GM19395 (cell line): ENCODE data around the gene DNAJC27.
A peak's percentile ranks its signal among the peaks of the same experiment; 100 is the strongest.
"Not testable (repeated sequence)": the region's sequence is repeated elsewhere in the genome, so short reads cannot be mapped to it uniquely, and the experiment has no call there.

Experiments
- ATAC-seq: cut with Tn5 transposase; IDR thresholded peaks from one replicate; pipeline ENCODE4 v1.9.1; 2021; ENCODE audit warnings: mild to moderate bottlenecking, moderate library complexity; ENCODE audit not compliant: unreplicated experiment

DNAJC27 gene

DNA sequence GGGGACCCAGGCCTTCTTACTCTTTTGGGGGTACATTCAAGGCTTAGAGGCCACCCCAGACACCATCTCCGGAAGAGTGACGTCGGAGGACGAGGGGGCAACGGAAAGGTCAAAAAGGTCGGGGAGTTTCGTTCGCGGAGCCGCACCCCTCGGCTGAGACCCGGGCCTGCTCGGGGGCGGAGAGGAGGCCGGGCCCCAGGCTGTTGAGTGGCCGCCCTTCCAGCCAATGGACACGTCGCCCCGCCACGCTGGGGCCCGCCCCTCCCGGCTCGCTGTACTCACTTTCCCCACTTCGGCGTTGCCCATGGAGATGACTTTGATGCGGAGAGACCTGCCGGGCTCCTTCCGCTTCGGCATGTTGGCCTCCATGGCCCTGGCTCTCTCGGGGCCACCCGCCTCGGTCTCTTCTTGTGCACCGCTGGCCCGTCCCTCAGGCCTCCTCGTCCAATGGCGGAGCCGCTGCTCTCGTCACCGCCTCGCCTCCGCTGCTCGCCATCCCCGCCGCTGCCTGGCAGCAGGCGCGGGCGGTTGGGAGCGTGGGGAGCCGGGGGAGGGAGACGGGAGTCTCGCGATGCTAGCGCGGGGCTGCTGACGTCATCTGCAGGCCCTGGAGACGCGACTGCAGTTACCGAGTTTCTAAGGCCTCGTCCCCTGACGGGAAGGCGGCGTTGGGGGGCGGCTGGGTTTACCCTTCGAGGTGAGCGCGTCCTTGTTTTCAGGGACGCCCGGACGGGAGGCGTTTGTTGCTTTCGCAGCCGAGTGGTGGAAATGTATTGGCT is at the start of gene DNAJC27:
DNAJC27 (minus strand) TSS at position 420 of the 779 bp plus-strand sequence; CDS start at position 369, 51 bp downstream.
- ATAC-seq, result peak; percentile 94

DNA sequence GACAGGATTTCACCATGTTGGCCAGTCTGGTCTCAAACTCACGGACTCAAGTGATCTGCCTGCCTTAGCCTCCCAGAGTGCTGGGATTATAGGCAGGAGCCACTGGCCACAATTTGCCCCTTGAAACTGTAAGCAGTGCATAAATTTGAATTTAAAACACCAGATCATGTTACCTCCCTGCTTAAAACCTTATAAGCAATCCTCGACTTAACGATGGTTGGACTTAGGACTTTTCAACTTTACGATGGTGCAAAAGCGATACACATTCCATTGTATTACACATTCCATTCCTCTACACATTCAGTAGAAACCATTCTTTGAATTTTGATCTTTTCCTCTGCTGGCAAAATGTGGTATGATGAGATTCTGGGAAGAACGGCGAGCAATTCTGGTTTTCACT is 46.9 kb upstream of the DNAJC27 start:
- no peak for ATAC-seq

DNA sequence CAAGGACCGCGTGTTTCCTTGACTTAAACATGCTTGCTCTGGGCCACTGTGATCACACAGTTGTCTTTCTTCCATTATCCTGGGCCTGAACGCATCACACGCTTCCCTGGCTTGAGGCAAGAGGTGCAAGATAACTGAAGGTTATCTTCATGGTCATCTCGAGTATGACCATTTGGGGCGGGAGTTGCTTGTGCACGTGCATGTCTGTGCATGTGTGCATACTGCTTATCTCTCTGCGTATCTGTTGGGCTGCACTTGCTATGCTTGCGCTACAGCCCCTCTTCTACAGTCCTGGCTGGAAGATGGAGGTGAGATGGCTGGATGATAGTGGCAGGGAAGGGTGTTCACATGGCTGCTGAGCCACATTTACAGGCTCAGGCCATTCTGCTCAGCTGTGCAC is 42.9 kb upstream of the DNAJC27 start:
- ATAC-seq, result no peak

DNA sequence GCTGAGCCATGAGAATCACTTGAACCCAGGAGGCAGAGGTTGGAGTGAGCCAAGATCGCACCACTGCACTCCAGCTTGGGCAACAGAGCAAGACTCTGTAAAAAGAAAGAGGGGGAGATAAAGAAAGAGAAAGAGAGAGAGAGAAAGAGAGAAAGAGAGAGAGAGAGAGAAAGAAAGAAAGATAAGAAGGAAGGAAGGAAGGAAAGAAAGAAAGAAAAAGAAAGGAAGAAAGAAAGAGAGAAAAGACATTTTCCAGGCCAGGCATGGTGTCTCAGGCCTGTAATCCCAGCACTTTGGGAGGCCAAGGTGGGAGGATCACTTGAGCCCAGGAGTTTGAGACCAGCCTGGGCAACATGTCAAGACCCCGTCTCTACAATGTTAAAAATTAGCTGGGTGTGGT is 39.6 kb upstream of the DNAJC27 start:
- ATAC-seq, result not testable (repeated sequence)

DNA sequence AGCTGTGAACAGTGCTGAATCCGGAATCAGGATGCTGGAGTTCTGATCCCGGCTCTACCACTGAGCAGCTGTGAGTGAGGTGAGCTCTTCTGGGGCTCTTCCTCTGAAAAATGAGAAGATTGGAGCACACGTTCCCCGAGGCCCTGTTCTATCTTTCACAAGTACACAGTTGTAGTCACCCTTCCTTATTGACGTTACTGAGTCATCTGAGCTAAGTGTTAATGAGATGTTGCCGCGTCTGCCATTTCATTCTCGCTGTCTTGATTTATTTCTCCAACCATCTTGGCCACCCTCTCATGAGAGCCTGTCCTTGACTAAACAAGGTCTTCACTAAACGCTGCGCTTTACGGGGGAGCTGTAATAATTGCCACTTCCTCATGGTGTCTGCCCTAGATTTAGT is 38.2 kb upstream of the DNAJC27 start:
- no peak for ATAC-seq

DNA sequence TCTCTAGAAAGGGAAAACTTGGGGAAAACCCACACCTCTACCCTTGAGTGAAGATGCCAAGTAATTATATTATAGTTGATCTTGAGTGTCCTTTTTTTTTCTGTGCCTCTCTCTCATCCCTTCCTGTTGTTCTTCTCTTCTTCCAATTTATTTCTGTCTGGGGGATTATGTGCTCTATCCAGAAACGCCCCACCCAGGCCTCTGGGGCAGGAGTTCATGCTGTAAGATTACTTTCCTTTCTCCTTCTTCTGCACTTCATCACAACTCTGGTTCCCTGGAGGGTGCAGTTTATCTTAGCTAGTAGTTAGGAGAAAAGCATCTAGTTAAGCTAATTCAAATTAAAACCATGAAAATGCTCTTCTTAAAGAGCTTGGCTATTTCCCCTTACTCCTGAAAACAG is 30.3 kb upstream of the DNAJC27 start:
- no peak for ATAC-seq

DNA sequence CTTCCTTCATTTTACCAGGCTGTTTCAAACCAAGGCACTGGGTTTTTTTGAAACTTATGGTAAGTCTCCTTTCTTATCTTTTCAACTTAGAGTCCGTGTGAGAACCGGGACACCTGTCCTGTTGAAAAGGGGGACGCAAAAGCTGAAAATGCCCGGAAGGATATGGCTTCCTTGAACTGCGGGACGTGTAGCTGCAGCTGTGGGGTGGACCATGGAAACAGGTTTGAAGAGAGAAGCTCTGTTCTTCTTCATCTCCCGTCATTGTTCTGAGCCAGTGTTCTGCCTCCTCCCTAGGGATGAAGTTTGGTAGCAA is 29.5 kb upstream of the DNAJC27 start:
- no peak for ATAC-seq

DNA sequence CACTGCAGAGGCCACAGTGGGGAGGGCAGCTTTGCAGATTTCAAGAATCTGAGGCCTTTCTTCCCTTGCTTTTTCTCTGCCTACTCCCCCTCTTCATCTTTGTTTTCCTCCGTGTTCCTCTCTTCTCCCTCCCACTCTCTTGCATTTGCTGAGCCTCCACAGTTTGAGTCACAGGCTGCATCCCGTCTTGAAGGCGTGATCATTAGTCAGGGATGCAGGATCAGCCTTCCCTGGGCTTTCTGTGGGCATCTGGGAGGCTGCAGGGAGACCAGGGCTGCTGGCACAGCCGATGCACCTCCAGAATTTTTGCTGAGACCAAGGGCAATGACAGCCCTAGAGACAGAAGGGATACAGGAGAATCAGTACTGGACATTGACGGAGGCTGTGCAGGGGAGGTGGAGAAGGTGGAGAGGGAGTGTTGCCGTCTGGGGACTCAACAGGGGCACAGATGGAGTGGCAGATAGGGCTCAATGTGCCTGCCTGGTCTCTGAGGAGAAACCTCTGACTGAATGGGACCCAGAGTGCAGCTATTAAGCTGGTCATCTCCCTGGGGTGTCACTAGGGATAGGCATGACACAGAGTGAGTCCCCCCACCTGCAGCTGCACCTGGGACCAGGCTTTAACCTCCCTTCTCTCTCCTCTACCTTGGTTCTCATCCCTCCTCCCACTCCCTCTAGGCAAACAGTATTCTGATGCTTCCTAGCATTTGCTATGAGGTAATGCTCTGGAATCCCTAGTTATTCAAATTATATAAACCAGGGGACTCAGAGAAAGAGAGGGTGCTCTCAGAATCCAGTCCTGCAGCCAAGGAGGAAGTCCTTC is 29.0 kb upstream of the DNAJC27 start:
- no peak for ATAC-seq

DNA sequence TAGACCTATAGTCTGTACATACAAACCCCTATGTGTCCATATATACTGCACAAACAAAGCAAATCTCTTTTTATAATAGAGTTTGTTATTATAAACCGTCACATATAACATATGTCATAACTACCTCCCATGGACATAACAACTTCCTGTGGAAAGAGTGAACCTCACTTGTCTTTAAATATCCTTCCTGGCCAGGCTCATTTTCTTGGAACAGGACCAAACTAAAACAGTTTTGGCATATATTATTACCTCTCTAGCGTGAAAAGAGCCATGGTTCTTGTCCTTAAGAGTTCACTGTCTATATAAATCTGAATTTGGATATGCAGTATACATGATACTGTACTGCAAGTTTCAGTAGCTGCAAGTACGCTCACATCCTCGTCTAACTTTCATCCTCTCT is 28.3 kb upstream of the DNAJC27 start:
- ATAC-seq, result no peak

DNA sequence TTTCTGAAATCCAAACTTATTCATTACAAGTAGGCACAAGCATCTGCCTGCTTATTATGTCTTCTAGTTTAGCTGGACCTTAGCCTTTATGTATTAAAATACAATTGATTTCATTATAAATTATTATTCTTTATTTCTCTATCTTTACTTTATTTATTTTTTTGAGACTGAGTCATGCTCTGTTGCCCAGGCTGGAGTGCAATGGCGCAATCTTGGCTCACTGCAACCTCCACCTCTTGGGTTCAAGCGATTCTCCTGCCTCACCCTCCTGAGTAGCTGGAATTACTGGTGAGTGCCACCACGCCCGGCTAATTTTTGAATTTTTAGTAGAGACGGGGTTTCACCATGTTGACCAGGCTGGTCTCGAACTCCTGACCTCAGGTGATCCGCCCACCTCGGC is 27.3 kb upstream of the DNAJC27 start:
- ATAC-seq, result not testable (repeated sequence)

DNA sequence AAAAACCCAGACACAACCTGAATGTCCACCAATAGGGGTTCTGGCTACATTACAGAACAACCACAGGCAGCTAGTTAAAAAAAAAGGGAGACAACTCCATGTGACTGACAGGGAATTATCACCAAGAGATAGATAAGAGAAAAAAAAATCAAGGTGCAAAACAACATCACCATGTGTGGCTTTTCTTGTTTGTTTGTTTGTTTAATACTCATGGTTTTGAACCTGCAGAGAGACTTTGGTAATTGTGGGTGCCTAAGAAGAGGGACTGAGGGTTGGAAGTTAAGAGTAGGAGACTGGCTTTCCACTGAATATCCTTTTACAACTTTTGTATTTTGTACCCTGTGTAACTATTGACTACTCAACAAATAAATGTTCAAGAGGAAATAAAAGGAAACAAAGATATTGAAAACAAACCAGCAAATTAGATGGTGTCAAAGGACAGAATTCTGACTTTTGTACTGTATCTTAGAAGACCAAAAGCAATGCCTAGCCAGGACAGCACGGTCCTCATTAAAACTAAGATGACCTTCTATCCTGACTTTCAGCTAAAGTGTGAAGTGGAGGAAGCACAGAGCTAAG is 22.5 kb upstream of the DNAJC27 start:
- ATAC-seq, result no peak

DNA sequence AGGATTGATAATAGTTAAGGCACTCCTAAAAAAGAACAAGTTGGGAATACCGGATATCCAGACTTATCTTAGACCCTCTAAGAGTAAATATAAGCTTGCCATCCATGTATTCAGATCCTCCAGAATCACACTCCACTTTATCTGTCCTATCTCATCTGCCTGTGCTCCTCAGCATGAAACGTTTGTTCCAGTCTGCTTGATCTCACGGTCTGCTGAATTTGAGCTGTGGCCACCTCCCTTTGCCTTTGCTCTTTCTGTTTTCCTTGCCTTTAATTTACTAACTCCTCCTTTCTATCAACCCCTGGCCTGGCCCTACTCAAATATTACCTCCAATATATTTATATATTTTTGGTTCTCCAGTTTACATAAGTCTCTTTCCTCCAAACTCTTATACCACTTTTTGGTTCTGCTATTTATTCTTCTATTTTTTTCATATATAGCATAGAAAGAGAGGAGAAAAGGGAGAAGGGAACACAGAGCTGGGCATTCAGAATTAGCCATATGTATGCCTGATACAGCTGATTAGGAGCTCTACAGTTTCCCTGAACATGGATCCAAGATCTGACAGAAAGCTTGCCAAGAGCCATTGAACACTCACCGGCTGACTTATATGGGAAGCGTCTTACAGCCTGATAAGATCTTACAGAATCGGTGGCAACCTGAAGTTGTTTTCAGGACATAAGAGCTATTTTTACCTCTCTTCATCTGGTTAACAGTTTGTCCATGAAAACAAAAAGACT is 21.8 kb upstream of the DNAJC27 start:
- no peak for ATAC-seq

DNA sequence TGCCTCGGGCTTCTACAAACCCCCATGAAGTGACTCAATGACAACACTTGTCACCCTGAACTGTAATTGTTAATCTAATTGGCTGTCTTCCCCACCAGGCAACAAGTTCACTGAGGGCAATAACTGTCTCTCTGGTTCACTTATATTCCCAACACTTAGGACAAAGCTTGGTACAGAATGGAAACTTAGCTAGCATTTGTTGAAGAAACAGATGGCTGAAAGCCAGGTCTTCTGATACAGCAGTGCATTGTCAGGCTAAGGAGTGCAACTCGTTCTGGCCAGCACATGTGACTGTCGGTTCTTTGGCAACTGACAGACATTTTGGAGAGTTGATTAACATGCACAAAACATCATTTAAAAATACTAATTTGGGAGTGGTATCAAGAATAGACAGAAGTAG is 14.6 kb upstream of the DNAJC27 start:
- no peak for ATAC-seq

DNA sequence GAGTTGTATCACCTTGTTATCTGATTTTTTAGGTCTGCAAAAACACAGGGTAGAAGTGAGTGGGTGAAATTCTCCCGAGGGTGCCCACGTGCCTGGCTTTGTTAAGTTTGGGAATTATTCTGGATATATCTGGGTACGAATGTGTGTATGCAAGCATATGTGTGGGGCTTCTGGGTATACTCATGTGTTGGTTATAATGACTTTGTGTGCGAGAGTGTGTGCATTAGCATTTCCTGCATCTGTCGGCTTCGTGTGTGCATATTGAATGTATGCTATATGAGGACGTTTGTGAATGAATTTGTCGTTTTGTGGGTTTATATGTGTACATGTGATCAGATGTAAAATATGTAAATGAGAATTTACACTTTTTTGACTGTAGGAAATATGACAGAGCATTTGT is 13.8 kb upstream of the DNAJC27 start:
- ATAC-seq, result no peak

DNA sequence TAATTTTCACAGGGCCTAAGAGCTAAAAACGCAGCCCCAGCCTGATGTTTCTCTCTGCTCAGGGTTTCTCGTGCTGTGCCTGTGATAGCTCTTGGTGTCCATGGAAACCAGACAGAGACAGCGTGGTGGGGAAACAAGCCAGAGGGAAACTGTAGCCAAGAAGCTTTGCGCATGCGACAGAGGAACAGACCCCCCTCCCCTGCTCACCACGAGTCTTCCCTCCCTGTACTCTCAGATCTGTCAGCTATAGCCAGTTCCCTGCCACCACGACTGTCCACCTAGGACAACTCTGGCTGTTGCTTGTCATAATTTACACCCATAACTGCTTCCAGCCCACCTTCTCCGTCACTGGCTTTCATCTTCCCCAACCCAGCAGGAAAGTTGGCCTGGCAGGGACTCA is 13.2 kb upstream of the DNAJC27 start:
- ATAC-seq, result no peak

DNA sequence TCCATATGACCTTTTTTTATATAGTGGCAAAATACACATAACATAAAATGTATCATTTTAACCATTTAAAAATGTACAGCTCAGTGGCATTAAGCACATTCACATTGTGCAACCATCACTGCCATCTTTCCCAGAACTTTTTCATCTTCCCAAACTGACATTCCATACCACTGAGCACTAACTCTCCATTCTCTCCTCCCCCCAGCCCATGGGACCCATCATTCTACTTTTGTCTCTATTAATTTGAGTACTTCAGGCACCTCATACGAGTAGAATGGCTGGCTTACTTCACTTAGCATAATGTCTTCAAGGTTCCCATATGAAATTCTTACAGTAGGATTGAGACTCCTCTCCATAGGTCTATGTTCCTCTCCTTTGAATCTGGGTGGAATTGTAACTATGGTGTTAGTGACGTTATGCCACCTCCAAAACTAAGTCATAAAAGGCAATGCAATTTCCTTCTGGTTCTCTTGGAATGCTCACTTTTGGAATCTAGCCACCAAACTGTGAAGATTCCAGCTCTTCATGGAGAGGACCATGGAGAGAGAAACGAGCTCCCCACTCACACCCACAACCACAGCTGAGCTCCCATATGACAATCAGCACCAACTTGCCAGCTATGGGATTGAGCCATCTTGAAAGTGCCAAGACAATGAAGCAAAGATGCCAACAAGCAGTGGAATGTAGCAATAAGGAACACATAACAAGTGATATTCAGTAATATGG is 9.8 kb upstream of the DNAJC27 start:
- no peak for ATAC-seq

DNA sequence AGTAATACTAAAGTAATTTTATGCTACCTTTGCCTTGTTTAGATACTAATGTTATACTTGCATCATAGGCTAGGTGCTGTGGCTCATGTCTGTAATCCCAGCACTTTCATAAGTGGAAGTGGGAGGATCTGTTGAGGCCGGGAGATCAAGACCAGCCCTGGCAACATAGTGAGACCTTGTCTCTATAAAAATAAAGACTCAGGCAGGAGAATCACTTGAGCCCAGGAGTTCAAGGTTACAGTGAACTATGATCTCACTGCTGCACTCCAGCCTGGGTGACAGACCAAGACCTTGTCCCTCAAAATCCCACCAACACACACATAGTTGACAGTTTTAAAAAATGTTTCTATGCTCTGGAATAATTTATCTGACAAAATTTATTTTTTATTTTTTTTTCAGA is 6.9 kb upstream of the DNAJC27 start:
- ATAC-seq, result no peak

DNA sequence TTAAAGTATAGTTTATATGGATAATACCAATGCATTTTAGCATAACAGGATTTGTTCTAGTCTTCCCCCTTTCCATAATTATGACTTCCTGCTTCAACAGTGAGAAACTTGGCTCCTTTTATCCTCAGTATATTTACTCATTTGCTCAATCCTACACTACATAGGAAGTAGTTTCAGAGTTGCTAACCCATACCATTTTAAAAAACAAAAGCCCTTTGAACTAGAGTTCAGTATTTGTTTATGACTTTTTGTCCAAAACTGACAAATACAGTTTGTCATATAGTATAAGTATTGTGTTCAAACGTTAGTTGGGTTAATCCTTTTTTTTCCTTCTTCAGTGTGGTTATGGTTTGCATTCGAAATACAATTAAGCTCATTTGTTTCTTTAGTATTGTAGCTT is 5.9 kb upstream of the DNAJC27 start:
- ATAC-seq, result no peak

DNA sequence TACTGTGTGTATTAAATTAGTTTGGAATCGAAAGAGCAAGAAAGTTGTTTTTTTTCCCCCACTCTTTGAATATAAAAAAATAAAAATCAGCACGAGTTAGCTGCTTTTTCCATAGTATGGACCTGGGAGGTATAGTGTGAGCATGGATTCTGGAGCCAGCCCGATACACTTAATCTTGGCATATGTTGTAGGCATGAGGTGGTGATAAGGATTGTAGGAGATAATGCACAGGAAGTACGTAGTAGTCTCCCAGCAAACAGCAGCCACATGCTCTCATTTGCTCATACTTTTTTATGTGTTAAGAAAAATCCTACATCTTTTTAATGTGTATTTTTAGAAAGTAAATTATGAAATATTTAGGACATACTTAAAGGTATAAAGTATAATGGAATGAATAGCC is 2.1 kb upstream of the DNAJC27 start:
- ATAC-seq, result no peak

DNA sequence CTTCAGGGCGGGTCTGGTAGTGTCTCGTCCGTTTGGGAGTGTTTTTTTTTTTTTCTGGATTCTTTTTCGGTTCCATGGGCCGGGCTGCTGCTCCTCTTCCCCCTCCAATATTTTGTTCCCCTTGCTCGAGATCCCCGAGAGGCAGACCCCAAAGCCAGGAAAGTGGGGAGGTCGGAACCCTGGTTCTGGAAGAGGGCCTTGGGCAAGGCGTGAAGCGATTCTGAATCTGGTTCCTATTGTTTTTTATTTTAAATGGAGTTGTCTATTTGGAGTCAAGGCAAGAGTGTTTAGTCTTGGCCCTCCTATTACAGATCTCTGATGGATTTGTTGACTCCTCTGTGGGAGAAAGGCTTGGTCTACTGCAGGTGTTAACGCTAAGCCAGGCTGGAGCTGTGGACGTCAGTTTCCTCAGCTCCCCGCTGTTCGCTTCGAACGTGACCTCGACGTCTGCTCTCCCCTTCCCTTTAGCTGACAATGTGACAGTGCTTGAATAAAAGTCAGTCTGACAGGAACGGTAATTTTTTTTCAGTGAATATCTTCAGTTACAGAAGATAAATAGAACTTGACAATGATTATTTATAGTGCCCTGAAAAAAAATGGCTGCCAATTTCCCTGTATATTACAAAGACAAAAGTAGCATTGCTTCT is 683 bp upstream of the DNAJC27 start:
- ATAC-seq, result no peak

DNA sequence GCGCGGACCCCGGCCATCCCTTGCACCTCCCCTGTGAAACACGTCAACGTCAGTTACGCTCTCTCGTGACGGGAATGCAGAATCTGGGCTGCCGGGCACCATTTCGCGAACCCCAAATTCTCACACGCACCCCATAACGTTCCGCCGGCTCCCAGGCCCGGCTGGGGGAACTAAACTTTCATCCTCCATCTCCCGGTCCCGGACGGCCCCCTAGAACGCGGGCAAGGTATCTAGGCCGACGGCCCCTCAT is 544 bp downstream of the DNAJC27 start:
- ATAC-seq, result no peak
